GM10266 (cell line): ENCODE data around the gene ACYP2.

Experiments used
- DNase-seq: peaks from one replicate; pipeline ENCODE4 v3.0.0; 2012; ENCODE audit errors: extremely low spot score
- CTCF ChIP-seq: IDR thresholded peaks from 2 replicates; pipeline ENCODE4 v1.5.1; 2012; ENCODE audit warnings: mild to moderate bottlenecking, low read depth; ENCODE audit not compliant: control insufficient read depth, insufficient read depth; ENCODE audit errors: missing control alignments

Gene ACYP2

DNA sequence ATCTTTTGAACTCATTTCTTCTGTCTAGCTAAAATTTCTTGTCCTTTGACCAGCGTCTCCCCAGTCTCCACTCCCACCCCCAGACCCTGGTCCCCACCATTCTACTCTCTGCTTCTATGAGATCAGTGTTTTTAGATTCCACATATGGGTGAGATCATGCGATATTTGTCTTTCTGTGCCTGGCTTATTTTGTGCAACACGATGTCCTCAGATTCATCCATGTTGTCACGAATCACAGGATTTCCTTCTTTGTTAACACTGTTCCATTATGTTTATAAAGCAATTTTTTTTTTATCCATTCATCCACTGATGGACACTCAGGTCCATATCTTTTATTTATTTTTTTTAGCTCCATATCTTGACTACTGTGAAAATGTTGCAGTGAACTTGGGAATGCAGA, 16.0 kb upstream of the ACYP2 start:
- DNase-seq: no peak
- no peak for TF ChIP-seq CTCF

DNA sequence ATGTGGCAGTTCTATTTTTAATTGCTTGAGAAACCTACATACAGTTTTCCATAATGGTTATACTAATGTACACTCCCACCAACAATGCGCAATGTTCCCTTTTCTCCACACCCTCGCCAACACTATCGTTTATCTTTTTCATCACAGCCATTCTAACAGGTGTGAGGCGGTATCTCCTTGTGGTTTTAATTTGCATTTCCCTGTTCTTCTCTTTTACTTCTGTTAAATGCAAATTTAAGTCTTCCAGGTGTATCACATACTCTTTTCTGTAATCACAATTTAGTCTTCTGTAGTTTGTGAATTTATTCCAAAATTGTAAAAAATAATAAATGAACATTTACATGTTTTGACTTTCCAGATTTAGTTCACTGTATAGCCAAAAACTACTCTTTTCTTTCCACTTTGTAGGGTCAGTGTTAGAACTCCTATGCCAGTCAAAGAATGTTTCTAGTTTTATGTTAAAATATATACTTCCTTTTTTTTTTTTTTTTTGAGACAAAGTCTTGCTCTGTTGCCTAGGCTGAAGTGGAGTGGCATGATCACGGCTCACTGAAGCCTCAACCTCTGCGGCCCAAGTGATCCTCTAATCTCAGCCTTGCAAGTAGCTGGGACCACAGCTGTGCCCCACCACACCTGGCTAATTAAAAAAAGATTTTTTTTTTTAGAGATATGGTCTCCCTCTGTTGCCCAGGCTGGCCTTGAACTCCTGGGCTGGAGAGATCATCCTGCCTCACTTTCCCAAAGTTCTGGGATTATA, 15.4 kb upstream of the ACYP2 start:
- no peak for TF ChIP-seq CTCF
- DNase-seq: no peak

- no peak for TF ChIP-seq CTCF
- DNase-seq: no peak
Measured at GRCh38 chr2:54100772-54101171, 14.6 kb upstream of the ACYP2 start.

GRCh38 chr2:54103454-54104314, 11.7 kb upstream of the ACYP2 start:
- TF ChIP-seq CTCF: no peak
- DNase-seq: no peak

DNA sequence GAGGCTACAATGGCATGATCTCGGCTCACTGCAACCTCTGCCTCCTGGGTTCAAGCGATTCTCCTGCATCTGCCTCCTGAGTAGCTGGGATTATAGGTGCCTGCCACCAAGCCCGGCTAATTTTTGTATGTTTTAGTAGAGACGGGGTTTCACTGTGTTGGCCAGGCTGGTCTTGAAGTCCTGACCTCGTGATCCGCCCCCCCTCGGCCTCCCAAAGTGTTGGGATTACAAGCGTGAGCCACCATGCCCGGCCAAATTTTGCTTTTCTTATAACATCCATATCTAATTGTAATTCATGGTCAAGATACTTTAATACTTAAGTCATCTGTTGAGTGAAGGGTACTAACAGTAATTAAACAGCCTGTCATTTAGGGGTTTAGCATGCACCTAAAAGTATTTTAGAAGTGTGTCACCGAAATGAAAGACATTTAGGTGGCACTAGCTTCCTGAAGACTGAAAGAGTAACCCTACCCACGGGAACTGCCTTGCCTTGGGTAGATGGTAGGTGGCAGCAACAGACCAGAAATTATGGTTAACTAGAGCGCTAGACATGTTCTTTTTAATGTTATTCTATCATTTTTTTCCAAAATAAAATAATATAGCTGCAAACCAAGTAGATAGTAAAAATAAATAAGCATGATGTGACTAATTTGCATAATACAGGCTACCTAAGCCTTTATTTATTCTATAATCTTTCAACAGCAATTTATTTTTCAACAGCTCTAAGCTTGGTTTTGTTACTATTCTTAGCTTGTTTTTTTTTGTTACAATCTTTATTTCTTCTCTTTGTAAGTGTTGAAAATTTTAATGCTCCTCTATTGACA, 8.6 kb upstream of the ACYP2 start:
- DNase-seq: peak; percentile 47

GRCh38 chr2:54107455-54107764, 8.0 kb upstream of the ACYP2 start:
- TF ChIP-seq CTCF: no peak
- DNase-seq: no peak

More for the DNA sequence above, 8.6 kb upstream of the ACYP2 start:
- peak; percentile 56 for TF ChIP-seq CTCF
